GM12873 (cell line): ENCODE measurements around the gene ITGB5.

Experiments
- TF ChIP-seq, protein P1 (sequence below): IDR thresholded peaks from 2 replicates; pipeline ENCODE4 v1.5.1; 2012; ENCODE audit warnings: low read depth, mild to moderate bottlenecking, moderate library complexity, low read length, control low read depth; ENCODE audit not compliant: insufficient read depth; ENCODE audit errors: missing control alignments

Gene ITGB5

DNA sequence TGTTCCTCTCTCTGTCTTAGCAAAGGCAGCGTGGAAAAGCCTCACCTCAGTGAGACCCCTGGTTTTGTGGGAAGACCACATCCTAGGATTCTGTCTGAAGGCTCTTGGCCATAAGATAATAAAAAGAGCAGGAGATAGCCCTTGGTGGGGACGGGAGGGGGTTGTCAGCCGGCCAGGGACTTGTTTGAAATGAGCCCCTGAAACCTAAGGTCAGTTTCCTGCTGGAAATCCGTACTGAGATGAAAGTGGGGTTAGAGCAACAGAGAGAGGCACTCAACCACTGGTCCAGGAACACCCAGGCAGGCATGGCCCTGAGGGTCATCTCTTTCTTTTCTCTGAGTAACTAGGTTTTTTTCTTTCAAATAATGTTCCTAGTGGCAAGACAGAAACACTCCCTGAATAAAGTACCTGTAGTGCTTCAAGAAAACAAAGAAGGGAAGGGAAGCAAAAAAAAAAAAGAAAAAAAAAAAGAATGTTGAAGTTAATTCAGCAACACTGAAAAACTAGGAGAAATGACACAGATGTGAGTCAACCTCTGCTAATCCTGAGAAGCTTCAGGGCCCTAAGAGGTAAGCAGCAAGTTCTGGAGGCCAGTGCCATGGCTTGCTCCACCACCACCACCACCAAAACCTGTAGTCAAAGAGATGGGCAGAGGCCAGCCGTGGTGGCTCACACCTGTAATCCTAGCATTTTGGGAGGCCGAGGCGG, 3.2 kb downstream of the ITGB5 start:
- TF ChIP-seq, protein P1, sequence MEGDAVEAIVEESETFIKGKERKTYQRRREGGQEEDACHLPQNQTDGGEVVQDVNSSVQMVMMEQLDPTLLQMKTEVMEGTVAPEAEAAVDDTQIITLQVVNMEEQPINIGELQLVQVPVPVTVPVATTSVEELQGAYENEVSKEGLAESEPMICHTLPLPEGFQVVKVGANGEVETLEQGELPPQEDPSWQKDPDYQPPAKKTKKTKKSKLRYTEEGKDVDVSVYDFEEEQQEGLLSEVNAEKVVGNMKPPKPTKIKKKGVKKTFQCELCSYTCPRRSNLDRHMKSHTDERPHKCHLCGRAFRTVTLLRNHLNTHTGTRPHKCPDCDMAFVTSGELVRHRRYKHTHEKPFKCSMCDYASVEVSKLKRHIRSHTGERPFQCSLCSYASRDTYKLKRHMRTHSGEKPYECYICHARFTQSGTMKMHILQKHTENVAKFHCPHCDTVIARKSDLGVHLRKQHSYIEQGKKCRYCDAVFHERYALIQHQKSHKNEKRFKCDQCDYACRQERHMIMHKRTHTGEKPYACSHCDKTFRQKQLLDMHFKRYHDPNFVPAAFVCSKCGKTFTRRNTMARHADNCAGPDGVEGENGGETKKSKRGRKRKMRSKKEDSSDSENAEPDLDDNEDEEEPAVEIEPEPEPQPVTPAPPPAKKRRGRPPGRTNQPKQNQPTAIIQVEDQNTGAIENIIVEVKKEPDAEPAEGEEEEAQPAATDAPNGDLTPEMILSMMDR = no peak

DNA sequence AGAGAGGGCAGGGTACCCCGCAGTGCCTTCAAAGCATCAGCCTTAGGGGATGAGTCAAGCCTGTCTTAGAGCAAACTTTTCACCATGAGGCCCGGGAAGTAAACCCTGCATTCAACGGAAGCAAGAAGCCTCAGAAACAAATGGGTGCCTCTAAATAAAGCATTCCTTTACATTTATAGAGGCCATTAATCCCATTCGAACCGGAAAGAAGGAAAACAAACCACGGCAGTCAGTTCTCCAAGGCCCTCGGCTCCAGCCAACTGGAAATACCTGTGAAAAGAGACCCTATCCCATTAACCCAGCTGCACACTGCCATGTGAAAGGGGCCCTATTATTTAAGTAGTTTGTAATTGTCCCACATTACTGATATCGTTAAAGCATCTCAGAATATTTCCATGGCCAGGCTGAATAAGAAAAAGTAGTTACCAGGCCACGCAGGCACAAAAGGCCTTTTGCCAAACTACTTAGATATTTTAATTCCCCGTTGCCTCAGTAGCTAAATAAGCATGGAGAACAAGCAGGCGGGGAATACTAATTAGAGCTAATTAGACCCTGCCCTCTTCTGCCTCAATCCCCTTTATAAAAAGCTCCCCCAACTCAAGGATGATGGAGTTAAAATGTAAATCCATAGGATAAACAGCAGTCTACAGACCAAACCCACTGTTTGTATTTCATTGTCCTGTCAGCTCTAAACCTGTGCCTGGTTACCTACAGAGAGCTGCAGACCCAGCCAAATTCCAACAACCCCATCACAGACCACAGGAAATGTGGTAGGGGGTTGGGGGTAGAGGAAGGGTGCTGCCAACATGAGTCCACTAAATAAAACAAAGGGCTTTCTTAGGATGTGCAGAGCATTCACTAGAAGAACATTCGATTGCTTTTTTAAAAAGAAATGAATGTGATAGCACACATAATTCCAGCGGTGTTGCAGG, 4.1 kb downstream of the ITGB5 start:
- TF ChIP-seq, protein P1 = no peak

DNA sequence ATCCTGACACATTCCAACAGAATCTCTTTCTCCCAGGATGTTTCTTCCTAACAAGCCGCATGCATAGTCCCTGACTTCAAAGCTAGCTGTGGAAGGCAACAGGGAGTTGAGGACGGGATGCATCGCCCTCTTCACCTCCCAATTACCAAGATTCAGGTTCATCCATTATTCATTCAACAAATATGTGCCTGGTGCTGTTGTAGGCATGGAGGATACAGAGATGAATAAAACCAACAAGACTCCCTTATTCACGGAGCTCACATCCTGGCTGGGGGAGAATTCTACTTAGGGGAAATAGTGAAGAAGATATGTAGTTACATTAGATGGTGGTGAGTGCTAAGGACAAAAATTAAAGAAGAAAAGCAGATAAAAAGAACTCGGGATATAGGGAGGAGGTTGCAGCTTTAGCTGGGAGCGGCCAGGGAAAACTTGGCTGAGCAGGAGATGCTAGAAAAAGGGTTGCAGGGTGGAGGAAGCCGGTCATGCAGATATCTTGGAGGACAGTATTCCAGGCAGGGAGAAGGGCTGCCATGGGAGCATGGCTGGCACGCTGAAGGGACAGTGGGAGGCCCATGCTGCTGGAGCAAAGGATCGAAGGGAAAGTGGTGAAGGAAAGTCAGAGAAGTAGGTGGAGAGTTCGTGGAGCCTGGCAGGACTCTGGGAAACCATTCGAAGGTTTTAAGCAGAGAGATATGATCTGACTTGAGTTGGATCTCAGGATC, 5.0 kb downstream of the ITGB5 start:
- TF ChIP-seq, protein P1 = no peak

DNA sequence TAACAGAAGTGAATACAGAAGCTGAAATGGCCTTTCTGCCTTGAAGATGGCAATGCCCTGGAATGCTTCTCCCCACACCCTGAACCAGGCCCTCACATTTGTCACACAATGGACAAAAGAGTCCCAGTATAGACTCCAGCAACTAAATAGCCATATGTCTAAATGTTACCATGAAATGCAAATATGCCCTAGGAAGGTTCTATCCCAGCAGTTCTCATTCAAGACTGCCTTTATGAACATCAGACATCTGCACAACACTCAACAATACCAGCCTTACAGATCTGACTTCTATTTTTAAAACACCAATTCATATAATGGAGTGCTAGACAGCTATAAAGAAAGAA, 7.9 kb downstream of the ITGB5 start:
- TF ChIP-seq, protein P1 = no peak

DNA sequence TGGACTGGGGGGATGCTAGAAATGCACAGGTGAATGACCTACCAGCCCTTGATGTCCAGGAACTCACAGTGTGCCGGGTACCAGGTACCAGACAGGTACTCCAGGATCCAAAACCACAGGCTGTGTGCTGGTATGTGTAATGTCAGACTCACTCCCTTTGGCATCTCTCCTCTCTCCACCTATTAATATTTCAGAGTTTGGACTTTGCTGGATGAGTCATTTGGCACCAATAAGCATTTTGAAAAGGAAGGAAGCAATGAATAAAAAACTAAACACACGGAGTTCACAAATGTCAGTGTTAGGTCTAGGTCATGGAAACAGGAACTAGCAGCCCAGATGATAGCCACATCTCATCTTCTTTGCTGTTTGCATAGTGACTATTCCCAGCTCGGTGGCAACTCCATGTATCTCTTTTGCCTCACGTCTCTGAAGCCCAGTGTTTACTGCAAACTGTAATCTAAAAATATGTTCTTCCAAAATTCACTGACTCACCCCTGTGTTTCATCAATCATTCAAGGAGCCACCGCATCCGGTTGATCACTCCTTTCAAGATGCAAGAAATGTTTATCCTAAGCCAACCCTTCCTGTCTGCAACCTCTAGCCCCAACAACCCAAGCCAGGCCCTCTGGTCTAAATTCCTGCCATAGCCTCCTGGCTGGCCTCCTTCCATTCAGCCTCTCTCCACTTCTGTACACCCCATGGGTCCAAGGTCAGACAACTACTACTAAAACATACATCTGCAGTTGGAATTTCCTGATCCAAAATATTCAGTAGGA, 8.4 kb downstream of the ITGB5 start:
- TF ChIP-seq, protein P1 = no peak

DNA sequence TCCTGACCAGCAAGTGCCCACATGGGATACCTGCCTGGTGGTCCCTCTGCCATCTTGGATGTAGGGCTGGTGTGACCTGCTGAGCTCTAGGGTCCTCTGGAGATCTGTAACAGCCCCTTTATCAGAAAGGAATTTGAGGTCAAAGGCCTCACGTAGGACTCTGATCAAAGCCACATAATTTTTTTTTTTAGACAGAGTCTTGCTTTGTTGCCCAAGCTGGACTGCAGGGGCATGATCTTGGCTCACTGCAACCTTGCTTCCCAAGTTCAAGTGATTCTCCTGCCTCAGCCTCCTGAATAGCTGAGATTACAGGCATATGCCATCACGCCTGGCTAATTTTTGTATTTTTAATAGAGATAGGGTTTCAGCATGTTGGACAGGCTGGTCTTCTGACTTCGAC, 9.5 kb downstream of the ITGB5 start:
- TF ChIP-seq, protein P1 = no peak
